KG1 (cell line): ENCODE measurements around the gene SYNDIG1.

Experiments used
- DNase-seq: peaks from one replicate; lab custom pipeline; 2025; lab: John Stamatoyannopoulos, UW

SYNDIG1 gene

GRCh38 chr20:24694157-24694726 lies 224.8 kb downstream of the SYNDIG1 start:
- no peak for DNase-seq

GRCh38 chr20:24694727-24695528 lies 225.5 kb downstream of the SYNDIG1 start:
- DNase-seq, result no peak

- DNase-seq, result no peak
Observed at GRCh38 chr20:24695529-24696225, 226.2 kb downstream of the SYNDIG1 start.

- no peak for DNase-seq
Observed at GRCh38 chr20:24696396-24696795, 227.0 kb downstream of the SYNDIG1 start.

- DNase-seq, result no peak
Observed at GRCh38 chr20:24697411-24697810, 228.0 kb downstream of the SYNDIG1 start.

GRCh38 chr20:24698189-24698588 lies 228.8 kb downstream of the SYNDIG1 start:
- no peak for DNase-seq

- no peak for DNase-seq
Observed at GRCh38 chr20:24698706-24699206, 229.3 kb downstream of the SYNDIG1 start.

GRCh38 chr20:24699321-24700165 lies 230.1 kb downstream of the SYNDIG1 start:
- DNase-seq, result no peak

GRCh38 chr20:24700166-24700860 lies 230.9 kb downstream of the SYNDIG1 start:
- DNase-seq, result no peak

GRCh38 chr20:24701027-24701426 lies 231.6 kb downstream of the SYNDIG1 start:
- DNase-seq, result no peak

GRCh38 chr20:24701668-24702067 lies 232.2 kb downstream of the SYNDIG1 start:
- DNase-seq, result no peak

- DNase-seq, result no peak
Observed at GRCh38 chr20:24702501-24703283, 233.3 kb downstream of the SYNDIG1 start.

- DNase-seq, result no peak
Observed at GRCh38 chr20:24703284-24703610, 233.8 kb downstream of the SYNDIG1 start.

GRCh38 chr20:24704899-24705298 lies 235.5 kb downstream of the SYNDIG1 start:
- DNase-seq, result no peak

GRCh38 chr20:24705486-24705885 lies 236.1 kb downstream of the SYNDIG1 start:
- DNase-seq, result no peak

GRCh38 chr20:24708411-24709295 lies 239.2 kb downstream of the SYNDIG1 start:
- DNase-seq, result no peak
